NCI-H2081 treated with DMSO at 0.1 percent for 48 hours (cell line): ENCODE data around the gene FAM241B.

Experiments
- DNase-seq: peaks from one replicate; lab custom pipeline; 2025; lab: John Stamatoyannopoulos, UW

The FAM241B gene, protein sequence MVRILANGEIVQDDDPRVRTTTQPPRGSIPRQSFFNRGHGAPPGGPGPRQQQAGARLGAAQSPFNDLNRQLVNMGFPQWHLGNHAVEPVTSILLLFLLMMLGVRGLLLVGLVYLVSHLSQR

DNA sequence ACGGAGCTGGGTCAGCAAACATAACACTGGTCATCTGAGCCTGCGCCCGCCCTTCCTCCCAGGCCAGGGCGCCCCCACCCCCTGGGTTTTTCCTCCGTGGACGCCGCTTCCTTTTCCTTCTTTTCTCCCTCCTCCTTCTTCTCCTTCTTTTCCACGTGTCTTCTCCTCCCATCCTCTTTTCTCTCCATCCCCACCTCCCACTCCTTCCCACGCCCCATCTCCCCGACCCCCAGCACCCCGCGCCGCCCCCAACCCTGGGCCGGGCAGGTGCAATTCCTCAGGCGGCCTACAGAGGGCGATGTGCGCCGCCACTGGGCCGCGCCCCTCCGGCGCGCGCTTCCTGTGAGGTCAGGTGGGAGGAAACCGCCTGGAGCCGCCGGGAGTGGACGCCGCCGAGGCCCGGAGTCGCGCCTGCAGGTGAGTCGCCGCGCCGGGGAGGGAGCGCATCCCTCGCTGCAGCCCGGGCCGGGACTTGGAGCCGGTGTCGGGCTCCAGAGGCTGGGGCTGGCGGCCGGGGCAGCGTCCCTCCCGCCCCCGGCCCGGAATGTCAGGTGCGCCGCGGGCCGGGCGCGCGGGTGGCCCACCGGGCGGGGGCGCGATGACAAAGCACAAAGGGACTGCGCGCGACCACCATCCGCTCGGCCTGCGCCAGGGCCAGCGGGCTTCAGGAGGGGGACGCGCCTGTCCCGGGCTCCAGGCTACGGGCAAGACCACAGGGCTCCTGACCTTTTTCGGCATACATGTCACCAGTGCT, at the start of gene FAM241B:
FAM241B (plus strand) TSS at position 351 of the 754 bp plus-strand sequence. CDS start 1,497 bp downstream, outside the sequence.
- no peak for DNase-seq

GRCh38 chr10:69580435-69580834, 49.6 kb upstream of the FAM241B start:
- no peak for DNase-seq

- DNase-seq = no peak
Measured at GRCh38 chr10:69583106-69583505, 46.9 kb upstream of the FAM241B start.

DNA sequence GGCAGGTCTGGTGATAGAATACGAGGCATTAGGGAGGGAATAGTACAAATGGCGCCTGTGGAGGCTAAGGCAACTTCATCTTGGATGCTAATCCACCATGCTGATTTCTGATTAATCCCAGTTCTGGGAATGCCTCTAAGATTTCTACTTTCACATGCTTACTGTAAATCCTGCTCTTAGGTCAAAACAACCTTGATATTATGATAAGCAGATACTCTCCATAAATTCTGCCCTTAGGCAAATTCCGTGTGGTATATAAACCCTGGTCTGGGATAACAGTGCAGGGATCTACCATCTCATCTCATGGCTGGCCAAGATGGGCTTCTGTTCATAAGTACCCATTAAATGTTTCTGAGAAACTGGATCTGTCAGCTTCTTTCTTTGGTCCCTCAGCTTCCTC, 45.4 kb upstream of the FAM241B start:
- DNase-seq = no peak

- DNase-seq = no peak
Measured at GRCh38 chr10:69588358-69588757, 41.7 kb upstream of the FAM241B start.

DNA sequence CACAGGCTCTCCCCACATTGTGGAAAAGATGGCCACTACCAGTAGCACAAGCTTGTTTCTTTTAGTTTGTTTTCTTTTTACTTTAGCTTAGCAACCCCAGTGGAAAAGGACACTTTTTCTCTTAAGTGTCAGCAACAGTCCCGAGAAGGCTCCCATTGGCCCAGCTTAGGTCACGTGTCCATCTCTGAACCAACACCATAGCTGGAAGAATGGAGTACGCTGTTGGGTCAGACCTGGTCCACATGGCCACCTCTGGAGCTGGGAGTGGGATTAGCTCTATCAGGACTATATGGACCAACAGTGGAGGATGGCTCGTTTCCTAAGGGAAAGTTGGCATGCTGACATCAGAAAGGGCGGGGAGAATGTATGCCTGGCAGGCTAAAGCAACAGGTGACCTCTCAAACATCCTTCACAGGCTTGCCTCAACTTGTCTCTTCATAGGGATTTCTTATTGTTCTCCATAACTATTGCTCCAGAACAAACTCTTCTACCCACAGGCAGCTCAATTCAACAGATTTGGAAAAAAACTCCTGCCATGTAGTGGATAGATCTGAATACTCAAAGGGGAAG, 29.2 kb upstream of the FAM241B start:
- DNase-seq = no peak

GRCh38 chr10:69609077-69609476, 21.0 kb upstream of the FAM241B start:
- DNase-seq = no peak

GRCh38 chr10:69612760-69613159, 17.3 kb upstream of the FAM241B start:
- DNase-seq = no peak

- no peak for DNase-seq
Measured at GRCh38 chr10:69614130-69614529, 15.9 kb upstream of the FAM241B start.

GRCh38 chr10:69616358-69616757, 13.7 kb upstream of the FAM241B start:
- DNase-seq = no peak

DNA sequence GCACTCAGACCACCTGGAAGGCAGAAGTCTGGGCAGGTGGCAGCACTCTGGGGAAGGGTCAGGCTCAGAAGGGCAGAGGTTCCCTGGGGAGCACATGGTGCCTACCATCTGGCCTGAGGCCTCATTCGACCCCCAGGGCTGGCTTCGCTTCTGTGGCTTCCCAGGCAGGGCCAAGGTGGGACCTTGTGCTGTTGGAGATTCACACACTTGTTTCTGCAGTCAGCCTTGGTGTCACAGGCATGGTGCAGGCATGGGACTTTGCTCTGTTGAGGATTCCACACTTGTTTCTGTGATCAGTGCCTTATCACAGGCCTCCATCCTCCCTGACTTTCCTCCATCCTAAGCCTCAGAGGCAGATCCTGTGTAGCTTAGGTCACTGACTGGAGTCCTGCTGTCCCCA, 11.3 kb upstream of the FAM241B start:
- no peak for DNase-seq

GRCh38 chr10:69619626-69620025, 10.4 kb upstream of the FAM241B start:
- DNase-seq = no peak

DNA sequence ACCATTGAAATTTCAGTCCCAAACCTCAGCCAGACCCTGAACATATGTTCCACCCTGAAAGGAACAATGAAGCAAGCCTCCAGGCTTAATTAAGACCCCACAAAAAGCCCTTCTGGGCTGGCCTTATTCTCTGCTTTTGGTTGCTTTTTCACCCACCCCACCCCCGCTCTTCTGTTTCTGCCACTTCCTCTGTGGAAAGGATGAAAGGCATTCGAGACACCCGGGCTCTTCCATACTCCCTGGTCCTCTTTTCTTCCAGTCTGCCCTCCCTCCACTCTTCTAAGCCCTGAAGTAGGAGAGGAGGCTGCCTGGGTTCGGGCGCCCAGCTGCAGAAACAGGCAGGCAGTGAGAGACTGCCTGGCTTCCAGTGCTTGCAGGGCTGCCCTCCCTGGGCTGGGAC, 9.4 kb upstream of the FAM241B start:
- DNase-seq = no peak

DNA sequence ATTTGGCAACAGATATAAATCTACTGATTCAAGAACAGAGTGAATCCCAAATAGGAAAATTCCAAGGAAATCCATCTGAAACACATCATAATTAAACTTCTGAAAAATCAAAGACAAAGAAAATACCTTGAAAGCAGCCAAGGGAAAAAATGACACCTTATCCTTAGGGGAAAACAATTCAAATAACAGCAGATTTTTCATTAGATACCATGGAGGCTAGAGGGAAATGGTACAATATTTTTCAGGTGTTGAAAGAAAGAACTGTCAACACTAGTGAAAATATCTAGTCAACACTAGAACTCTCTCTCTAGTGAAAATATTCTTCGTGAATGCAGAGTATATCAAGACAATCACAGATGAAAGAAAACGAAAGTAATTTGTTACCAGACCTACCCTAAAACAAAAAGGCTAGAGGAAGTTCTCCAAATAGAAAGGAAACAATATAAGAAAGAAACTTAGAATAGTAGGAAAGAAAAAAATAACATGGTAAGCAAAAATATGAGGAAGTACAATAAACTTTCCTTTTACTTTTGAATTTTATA, 5.7 kb upstream of the FAM241B start:
- no peak for DNase-seq

GRCh38 chr10:69626826-69627225, 3.2 kb upstream of the FAM241B start:
- no peak for DNase-seq

DNA sequence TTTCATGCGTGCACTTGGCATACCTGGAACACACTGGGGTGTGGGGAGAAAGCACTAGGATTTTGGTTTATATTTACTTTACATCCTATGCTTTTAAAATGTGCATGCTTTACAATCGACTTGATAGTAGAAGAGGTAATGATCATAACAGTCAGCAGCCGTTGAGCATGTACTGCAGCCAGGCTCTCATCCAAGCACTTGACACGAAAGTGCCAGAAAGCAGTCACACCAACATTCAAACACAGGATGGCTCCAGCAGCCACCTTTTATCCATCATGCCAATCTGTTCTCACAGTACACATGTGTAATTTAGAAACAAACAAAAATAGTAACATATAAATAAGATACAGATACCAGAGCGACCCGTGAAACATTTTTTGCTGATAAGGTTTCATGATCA, 1.2 kb upstream of the FAM241B start:
- no peak for DNase-seq

- no peak for DNase-seq
Measured at GRCh38 chr10:69629519-69629896, 539 bp upstream of the FAM241B start.

DNA sequence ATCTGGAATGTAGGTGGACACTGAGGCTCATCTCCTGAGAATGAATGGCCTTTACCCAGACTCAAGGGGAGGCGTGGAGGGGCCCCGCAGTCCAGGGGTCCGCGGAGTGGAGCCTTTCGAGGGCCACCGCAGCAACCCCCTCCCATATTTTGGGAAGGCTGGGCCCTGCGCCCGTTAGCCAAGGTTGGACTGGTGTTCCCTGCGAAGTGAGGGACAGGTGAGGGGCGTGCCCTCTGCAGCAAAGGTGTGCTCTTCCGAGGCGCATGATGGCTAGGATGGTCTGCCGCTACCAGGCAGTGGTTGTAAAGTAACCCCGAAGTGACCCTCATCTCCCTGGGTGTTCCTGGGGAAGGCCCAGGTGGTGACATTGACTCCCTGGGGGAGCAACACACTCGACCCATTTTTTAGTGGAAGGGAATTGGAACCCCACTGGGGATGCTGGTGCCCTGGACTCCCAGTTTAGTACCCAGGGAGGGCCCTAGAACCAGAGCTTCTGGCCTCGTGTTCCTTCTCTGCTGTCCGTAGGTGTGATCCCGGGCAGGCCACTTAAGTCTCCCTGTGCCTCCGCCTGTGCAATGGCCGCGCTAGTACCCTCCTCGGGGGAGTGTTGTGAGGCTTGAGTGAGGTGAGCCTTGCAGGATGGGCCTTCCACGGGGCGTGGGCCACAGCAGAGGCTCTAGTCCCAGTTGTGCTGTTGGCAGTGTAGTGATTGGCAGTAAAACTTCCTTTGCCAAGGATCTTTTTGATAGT, 779 bp downstream of the FAM241B start:
- no peak for DNase-seq

- DNase-seq = no peak
Measured at GRCh38 chr10:69631566-69631965, 1.5 kb downstream of the FAM241B start.

DNA sequence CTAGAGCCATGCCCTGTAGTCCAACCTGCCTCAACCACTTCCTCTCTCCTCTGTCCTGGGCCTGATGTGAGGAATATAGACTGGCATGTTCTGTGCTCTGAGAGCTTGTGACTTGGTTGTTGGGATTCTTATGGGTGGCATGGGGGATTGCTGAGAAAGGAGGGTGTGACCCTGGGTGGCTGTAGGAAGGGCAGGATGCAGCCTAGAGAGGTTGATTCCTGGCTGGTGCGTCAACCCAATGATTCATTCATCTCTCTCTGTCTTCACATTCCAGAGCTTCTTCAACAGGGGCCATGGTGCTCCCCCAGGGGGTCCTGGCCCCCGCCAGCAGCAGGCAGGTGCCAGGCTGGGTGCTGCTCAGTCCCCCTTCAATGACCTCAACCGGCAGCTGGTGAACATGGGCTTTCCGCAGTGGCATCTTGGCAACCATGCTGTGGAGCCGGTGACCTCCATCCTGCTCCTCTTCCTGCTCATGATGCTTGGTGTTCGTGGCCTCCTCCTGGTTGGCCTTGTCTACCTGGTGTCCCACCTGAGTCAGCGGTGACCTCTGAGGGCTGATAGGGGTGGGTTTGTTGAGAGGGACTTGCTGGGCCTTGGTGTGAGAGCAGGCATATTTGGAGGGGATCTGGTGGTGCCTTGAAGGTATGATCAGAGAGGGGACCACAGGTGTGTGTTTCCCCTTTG, 2.6 kb downstream of the FAM241B start:
- no peak for DNase-seq

DNA sequence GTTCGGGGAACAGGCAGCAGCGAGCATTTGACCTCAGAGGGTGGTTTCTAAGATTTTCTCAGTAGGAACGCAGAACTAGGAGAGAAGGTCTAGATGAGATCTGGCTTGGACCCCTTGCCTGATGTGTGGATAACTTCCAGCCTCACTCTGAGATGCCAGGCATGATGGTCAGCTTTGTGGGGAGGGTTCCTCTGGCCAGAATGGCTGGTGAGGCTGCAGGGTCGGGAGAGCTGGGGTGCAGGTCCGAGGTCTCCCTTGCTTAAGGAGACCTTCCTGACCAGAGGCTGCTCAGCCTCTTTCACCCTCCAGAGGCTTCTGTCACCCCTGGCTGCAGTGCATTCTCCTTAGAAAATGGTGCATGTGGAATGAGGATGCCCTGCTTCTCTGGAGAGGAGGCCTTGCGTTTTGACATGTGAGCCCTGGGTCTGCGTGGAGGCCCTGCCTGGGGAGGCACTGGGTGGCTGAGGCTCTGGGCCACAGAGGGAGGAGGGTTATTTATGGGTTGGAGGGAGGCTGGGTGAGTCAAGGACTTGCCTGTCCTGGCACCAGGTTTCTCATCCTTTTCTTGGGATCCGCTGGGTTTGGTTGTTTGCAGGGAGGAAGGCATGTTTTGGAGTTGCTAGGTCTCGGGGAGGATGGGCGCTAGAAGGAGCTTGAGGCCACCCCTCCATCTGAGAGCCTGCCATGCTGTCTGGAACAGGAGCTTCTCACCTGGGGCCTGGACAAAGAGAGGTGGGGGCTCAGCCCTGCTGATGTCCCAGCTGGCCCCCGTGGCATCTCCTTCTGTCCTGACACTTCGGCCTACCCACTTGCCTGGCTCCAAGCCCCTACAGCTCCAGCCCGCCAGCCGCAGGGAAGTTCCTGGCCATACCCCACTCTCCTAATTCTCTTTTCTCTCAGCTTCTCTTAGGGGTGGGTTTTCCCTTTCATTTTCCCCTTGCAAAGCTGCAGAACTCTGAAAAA, 3.9 kb downstream of the FAM241B start:
- DNase-seq = no peak
